Measurements from ENCODE around the gene CLMP.
"Not testable (repeated sequence)": the region's sequence is repeated elsewhere in the genome, so short reads cannot be mapped to it uniquely, and the experiment has no call there.

The CLMP gene

GRCh38 chr11:123164732-123165450 lies 30.2 kb downstream of the CLMP start:
- DNase-seq = no peak

- no peak for DNase-seq
Measured at GRCh38 chr11:123163621-123164020, 31.4 kb downstream of the CLMP start.

- DNase-seq = no peak
Measured at GRCh38 chr11:123161376-123162030, 33.5 kb downstream of the CLMP start.

GRCh38 chr11:123159183-123159857 lies 35.7 kb downstream of the CLMP start:
- no peak for DNase-seq

- DNase-seq = no peak
Measured at GRCh38 chr11:123158033-123159003, 36.7 kb downstream of the CLMP start.

- no peak for DNase-seq
Measured at GRCh38 chr11:123152951-123153350, 42.1 kb downstream of the CLMP start.

GRCh38 chr11:123152346-123152745 lies 42.7 kb downstream of the CLMP start:
- not testable (repeated sequence) for DNase-seq

- no peak for DNase-seq
Measured at GRCh38 chr11:123151796-123152195, 43.3 kb downstream of the CLMP start.

GRCh38 chr11:123151366-123151765 lies 43.7 kb downstream of the CLMP start:
- DNase-seq = no peak

- no peak for DNase-seq
Measured at GRCh38 chr11:123150882-123151281, 44.2 kb downstream of the CLMP start.

- no peak for DNase-seq
Measured at GRCh38 chr11:123148965-123149364, 46.1 kb downstream of the CLMP start.

- peak; percentile 34 to 49 for DNase-seq
Measured at GRCh38 chr11:123145661-123146060, 49.4 kb downstream of the CLMP start.

- DNase-seq = peak in 1 of 2 experiments; percentile 16
Measured at GRCh38 chr11:123145220-123145619, 49.8 kb downstream of the CLMP start.

GRCh38 chr11:123144707-123145106 lies 50.3 kb downstream of the CLMP start:
- DNase-seq = no peak

- DNase-seq = no peak
Measured at GRCh38 chr11:123143921-123144320, 51.1 kb downstream of the CLMP start.

- no peak for DNase-seq
Measured at GRCh38 chr11:123143476-123143875, 51.6 kb downstream of the CLMP start.

GRCh38 chr11:123139206-123139605 lies 55.8 kb downstream of the CLMP start:
- DNase-seq = no peak

- DNase-seq = peak; percentile 38 to 53
Measured at GRCh38 chr11:123137431-123138224, 57.4 kb downstream of the CLMP start.

GRCh38 chr11:123135863-123136446 lies 59.1 kb downstream of the CLMP start:
- DNase-seq = no peak

GRCh38 chr11:123132881-123133280 lies 62.2 kb downstream of the CLMP start:
- no peak for DNase-seq

- DNase-seq = not testable (repeated sequence)
Measured at GRCh38 chr11:123132034-123132766, 62.8 kb downstream of the CLMP start.

Measured in SHP77 (cell line).